H9 (cell line): ENCODE data around the gene SMG7. TPM values are rescaled to one million over a fixed set of nuclear protein-coding genes. Genes with fewer than 3 reads are reported as not detected.

ENCODE experiments used
- DNase-seq: peaks from one replicate; pipeline ENCODE4 v3.0.0-alpha.2; 2017
- H2AFZ ChIP-seq: one replicate; pipeline ENCODE4 v1.6.1; 2013; ENCODE audit warnings: mild to moderate bottlenecking, low read length, control low read depth, moderate library complexity
- H2AK5ac ChIP-seq: 2 replicates; pipeline ENCODE4 v1.6.1; 2013; ENCODE audit warnings: low read length, control low read depth, mixed read lengths; ENCODE audit not compliant: insufficient read length
- H2BK120ac ChIP-seq: one replicate; pipeline ENCODE4 v1.6.1; 2013; ENCODE audit warnings: low read depth, mild to moderate bottlenecking, low read length, control low read depth, inconsistent platforms; ENCODE audit not compliant: poor library complexity, severe bottlenecking
- H2BK12ac ChIP-seq: 2 replicates; pipeline ENCODE4 v1.6.1; 2013; ENCODE audit warnings: low read length, control low read depth, mixed read lengths, low read depth; ENCODE audit not compliant: insufficient read length
- H2BK15ac ChIP-seq: 2 replicates; pipeline ENCODE4 v1.6.1; 2013; ENCODE audit warnings: low read depth, low read length, control low read depth
- H2BK20ac ChIP-seq: one replicate; pipeline ENCODE4 v1.6.1; 2013; ENCODE audit warnings: low read depth, mild to moderate bottlenecking, low read length, control low read depth, inconsistent platforms; ENCODE audit not compliant: poor library complexity, severe bottlenecking
- H2BK5ac ChIP-seq: 2 replicates; pipeline ENCODE4 v1.6.1; 2013; ENCODE audit warnings: low read length, control low read depth, mixed read lengths; ENCODE audit not compliant: insufficient read length
- H3K14ac ChIP-seq: 2 replicates; pipeline ENCODE4 v1.6.1; 2013; ENCODE audit warnings: low read length, control low read depth; ENCODE audit not compliant: insufficient read depth
- H3K18ac ChIP-seq: 2 replicates; pipeline ENCODE4 v1.6.1; 2013; ENCODE audit warnings: low read depth, mild to moderate bottlenecking, mixed read lengths, low read length, control low read depth; ENCODE audit not compliant: insufficient read length
- H3K23ac ChIP-seq: 2 replicates; pipeline ENCODE4 v1.6.1; 2013; ENCODE audit warnings: low read length, control low read depth, mixed read lengths, low read depth; ENCODE audit not compliant: insufficient read length
- H3K23me2 ChIP-seq: 2 replicates; pipeline ENCODE4 v1.6.1; 2013; ENCODE audit warnings: low read depth, mild to moderate bottlenecking, mixed read lengths, low read length, control low read depth; ENCODE audit not compliant: insufficient read length, poor library complexity, severe bottlenecking
- H3K27ac ChIP-seq: 2 replicates; pipeline ENCODE4 v1.5.1; 2013; ENCODE audit warnings: low read length, control low read depth, mixed read lengths, low read depth; ENCODE audit not compliant: insufficient read length
- H3K27me3 ChIP-seq: 2 replicates; pipeline ENCODE4 v1.6.1; 2013; ENCODE audit warnings: low read length, control low read depth, inconsistent platforms; ENCODE audit not compliant: insufficient read depth
- H3K4ac ChIP-seq: 2 replicates; pipeline ENCODE4 v1.6.1; 2013; ENCODE audit warnings: low read depth, mild to moderate bottlenecking, control low read depth, inconsistent platforms, low read length, moderate library complexity
- H3K4me1 ChIP-seq: 2 replicates; pipeline ENCODE4 v1.6.1; 2013; ENCODE audit warnings: low read length, control low read depth, inconsistent platforms; ENCODE audit not compliant: insufficient read depth
- H3K4me2 ChIP-seq: 2 replicates; pipeline ENCODE4 v1.6.1; 2013; ENCODE audit warnings: low read length, control low read depth, mixed read lengths; ENCODE audit not compliant: insufficient read length, insufficient read depth
- H3K56ac ChIP-seq: 2 replicates; pipeline ENCODE4 v1.6.1; 2013; ENCODE audit warnings: low read depth, mild to moderate bottlenecking, mixed read lengths, low read length, control low read depth; ENCODE audit not compliant: insufficient read length
- H3K79me1 ChIP-seq: 2 replicates; pipeline ENCODE4 v1.6.1; 2013; ENCODE audit warnings: low read depth, mild to moderate bottlenecking, moderate library complexity, low read length, control low read depth, inconsistent platforms; ENCODE audit not compliant: insufficient read depth, poor library complexity, severe bottlenecking
- H3K79me2 ChIP-seq: 2 replicates; pipeline ENCODE4 v1.6.1; 2013; ENCODE audit warnings: low read length, control low read depth, inconsistent platforms; ENCODE audit not compliant: insufficient read depth
- H3K9ac ChIP-seq: 2 replicates; pipeline ENCODE4 v1.6.1; 2013; ENCODE audit warnings: low read length, control low read depth, mixed read lengths; ENCODE audit not compliant: insufficient read length; ENCODE audit errors: extremely low read depth
- H3K9me3 ChIP-seq: one replicate; pipeline ENCODE4 v1.6.1; 2013; ENCODE audit warnings: low read depth, low read length, inconsistent platforms; ENCODE audit not compliant: control insufficient read depth
- H3T11ph ChIP-seq: one replicate; pipeline ENCODE4 v1.6.1; 2013; ENCODE audit warnings: mild to moderate bottlenecking, low read length, control low read depth, inconsistent platforms
- H4K20me1 ChIP-seq: one replicate; pipeline ENCODE4 v1.6.1; 2013; ENCODE audit not compliant: control insufficient read depth, insufficient read length, insufficient read depth
- H4K5ac ChIP-seq: 2 replicates; pipeline ENCODE4 v1.6.1; 2013; ENCODE audit warnings: low read depth, mild to moderate bottlenecking, mixed read lengths, low read length, control low read depth; ENCODE audit not compliant: insufficient read length
- H4K8ac ChIP-seq: replicated peaks from 2 replicates; pipeline ENCODE4 v1.6.1; 2013; ENCODE audit warnings: low read length, control low read depth, mixed read lengths, low read depth; ENCODE audit not compliant: insufficient read length
- H4K91ac ChIP-seq: 2 replicates; pipeline ENCODE4 v1.6.1; 2013; ENCODE audit warnings: low read depth, mild to moderate bottlenecking, moderate library complexity, mixed read lengths, low read length, control low read depth; ENCODE audit not compliant: insufficient read length
- H3K27ac Mint-ChIP-seq, 3 experiments: 2 replicates in 2 of 3; 3 replicates in 1 of 3; pipeline ENCODE4 v1.8.0; 2020 to 2021; ENCODE audit warnings: mixed read lengths in 3 of 3, mild to moderate bottlenecking in 1 of 3, moderate library complexity in 1 of 3
- H3K27me3 Mint-ChIP-seq: 2 replicates; pipeline ENCODE4 v1.8.0; 2021; ENCODE audit warnings: low read depth, mild to moderate bottlenecking, moderate library complexity, mixed read lengths
- H3K36me3 Mint-ChIP-seq, 3 experiments: 2 replicates in 2 of 3; 3 replicates in 1 of 3; pipeline ENCODE4 v1.8.0; 2020 to 2021; ENCODE audit warnings: low read depth in 3 of 3, mixed read lengths in 3 of 3; ENCODE audit not compliant: insufficient read depth in 1 of 3
- H3K4me1 Mint-ChIP-seq, 2 experiments: 2 replicates each; pipeline ENCODE4 v1.8.0; 2020; ENCODE audit warnings: mixed read lengths in 2 of 2
- H3K4me3 Mint-ChIP-seq, 2 experiments: 2 replicates in 1 of 2; 3 replicates in 1 of 2; pipeline ENCODE4 v1.8.0; 2020 to 2021; ENCODE audit warnings: mild to moderate bottlenecking in 2 of 2, mixed read lengths in 2 of 2, moderate library complexity in 1 of 2
- H3K9me3 Mint-ChIP-seq, 2 experiments: 2 replicates in 1 of 2; 3 replicates in 1 of 2; pipeline ENCODE4 v1.8.0; 2020; ENCODE audit warnings: mild to moderate bottlenecking in 2 of 2, mixed read lengths in 2 of 2, moderate library complexity in 1 of 2
- WGBS: extraction: QIAGEN DNeasy Blood & Tissue Kit; methylation state at CpG from one replicate; pipeline ENCODE4 v1.1.7; 2013; ENCODE audit warnings: missing lambda C conversion rate, low lambda C conversion rate, mixed read lengths; ENCODE audit not compliant: insufficient read length; ENCODE audit errors: extremely low coverage; 5-methylcytosine and 5-hydroxymethylcytosine counted together
- total RNA-seq: library from RNA; stranded (reverse); gene quantifications from 2 replicates; pipeline ENCODE4 v1.2.1, GENCODE V29; 2021
- TF ChIP-seq, protein P1 (sequence below): fragments of 200-600 bp; sonication (generic); conservative IDR thresholded peaks from 3 replicates; pipeline ENCODE4 v1.8.0; 2021; ENCODE audit warnings: antibody characterized with exemption, mild to moderate bottlenecking

Gene SMG7
- total RNA-seq, 1 experiment from 2014 or later: 77.0 TPM

- Histone ChIP-seq H3K14ac (no peak overlapping the region), H2BK120ac (no peak overlapping the region), H3K79me2 (peaks cover 20% of the 10 kb centered on the region; the same call in 1 of the 2 replicates), H3K4me1 (no peaks in the 10 kb centered on the region; the same call in 1 of the 2 replicates), H3T11ph (no peak overlapping the region), H4K20me1 (no peaks in the 10 kb centered on the region), H2BK15ac (no peak overlapping the region), H3K56ac (no peak overlapping the region), H3K4me2 (no peak overlapping the region), H2AK5ac (no peak overlapping the region), H4K91ac (no peak overlapping the region), H3K18ac (no peak overlapping the region), H2BK20ac (no peak overlapping the region), H3K27ac (no peak overlapping the region), H4K5ac (no peak overlapping the region), H2BK12ac (no peak overlapping the region), H4K8ac (no peak overlapping the region), H3K9me3 (no peaks in the 10 kb centered on the region), H3K4ac (no peak overlapping the region), H3K23ac (no peak overlapping the region), H2AFZ (no peak overlapping the region), H3K79me1 (peaks cover 10% of the 10 kb centered on the region), H3K23me2 (no peaks in the 10 kb centered on the region), H2BK5ac (no peak overlapping the region), H3K9ac (no peak overlapping the region), H3K27me3 (no peaks in the 10 kb centered on the region)
- no peak overlapping the region for H3K4me3 Mint-ChIP-seq
- peaks cover 4 to 8% of the 10 kb centered on the region in 2 experiments; a peak in 2 of 4 replicates for H3K4me1 Mint-ChIP-seq
- DNase-seq: no peak
- H3K27me3 Mint-ChIP-seq: no peaks in the 10 kb centered on the region
- H3K27ac Mint-ChIP-seq: no peak overlapping the region
- TF ChIP-seq, protein P1, sequence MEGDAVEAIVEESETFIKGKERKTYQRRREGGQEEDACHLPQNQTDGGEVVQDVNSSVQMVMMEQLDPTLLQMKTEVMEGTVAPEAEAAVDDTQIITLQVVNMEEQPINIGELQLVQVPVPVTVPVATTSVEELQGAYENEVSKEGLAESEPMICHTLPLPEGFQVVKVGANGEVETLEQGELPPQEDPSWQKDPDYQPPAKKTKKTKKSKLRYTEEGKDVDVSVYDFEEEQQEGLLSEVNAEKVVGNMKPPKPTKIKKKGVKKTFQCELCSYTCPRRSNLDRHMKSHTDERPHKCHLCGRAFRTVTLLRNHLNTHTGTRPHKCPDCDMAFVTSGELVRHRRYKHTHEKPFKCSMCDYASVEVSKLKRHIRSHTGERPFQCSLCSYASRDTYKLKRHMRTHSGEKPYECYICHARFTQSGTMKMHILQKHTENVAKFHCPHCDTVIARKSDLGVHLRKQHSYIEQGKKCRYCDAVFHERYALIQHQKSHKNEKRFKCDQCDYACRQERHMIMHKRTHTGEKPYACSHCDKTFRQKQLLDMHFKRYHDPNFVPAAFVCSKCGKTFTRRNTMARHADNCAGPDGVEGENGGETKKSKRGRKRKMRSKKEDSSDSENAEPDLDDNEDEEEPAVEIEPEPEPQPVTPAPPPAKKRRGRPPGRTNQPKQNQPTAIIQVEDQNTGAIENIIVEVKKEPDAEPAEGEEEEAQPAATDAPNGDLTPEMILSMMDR: no peak
- H3K9me3 Mint-ChIP-seq: no peaks in the 10 kb centered on the region; a peak in 1 of 5 replicates
- WGBS: no CpG with 5 or more reads among the region's 5 CpGs
- peaks cover 2 to 9% (median 4%) of the 10 kb centered on the region in 3 experiments; a peak in 5 of 7 replicates for H3K36me3 Mint-ChIP-seq
These were observed 18.6 kb downstream of the SMG7 start for GRCh38 chr1:183490932-183491331.
